ENCODE measurements around the gene LHB. TPM values are rescaled to one million over a fixed set of nuclear protein-coding genes. Genes with fewer than 3 reads are reported as not detected.

Gene LHB
- total and polyA plus RNA-seq, 2 of the 4 experiments (the other 2 are of a cell fraction) = not detected

GRCh38 chr19:48970139-48970766, 46.6 kb downstream of the LHB start:
- no peak overlapping the region for H2AK5ac ChIP-seq (ENCODE audit: low read depth, low read length)
- no peaks in the 10 kb centered on the region for H3K27me3 ChIP-seq (ENCODE audit: control insufficient read depth, insufficient read depth, low read length)
- H3K9ac ChIP-seq (ENCODE audit: low read depth, low read length) = no peak overlapping the region
- H3K4me1 ChIP-seq (ENCODE audit: control insufficient read depth, insufficient read depth, low read length) = no peaks in the 10 kb centered on the region; the same call in 1 of the 2 replicates
- no peak overlapping the region for H2BK15ac ChIP-seq (ENCODE audit: low read depth, low read length)
- H3K4ac ChIP-seq (ENCODE audit: low read depth, low read length) = no peak overlapping the region
- peaks cover 5% of the 10 kb centered on the region for H3K9me1 ChIP-seq (ENCODE audit: insufficient read depth, low read length)
- no TSS peak for BruUV-seq (replicated peaks)
- no peak overlapping the region for H4K5ac ChIP-seq (ENCODE audit: low read depth, low read length)
- dilution Hi-C loops (cut with HindIII; ENCODE audit: low sequenced_read_pairs, unreplicated experiment) (no loop called here), in situ Hi-C loops (cut with MboI; ENCODE audit: low sequenced_read_pairs) (loop anchor here (5.0 kb wide), 1 partner anchor 178 kb away; no protein-coding TSS in a partner anchor), intact Hi-C loops (cut with micrococcal nuclease) (loop anchor here (2.0 kb wide), 1 partner anchor 175 kb away; no protein-coding TSS in a partner anchor)
- no peak overlapping the region for H4K8ac ChIP-seq (ENCODE audit: low read depth in 2 of 2, low read length in 2 of 2)
- no peak overlapping the region for H3K4me2 ChIP-seq (ENCODE audit: low read depth, low read length)
- no peaks in the 10 kb centered on the region for H3K9me3 ChIP-seq (ENCODE audit: control insufficient read depth, insufficient read depth, low read length)
- no peak for ATAC-seq (ENCODE audit: low read depth)
- H2AK9ac ChIP-seq (replicated peaks; ENCODE audit: low read depth, low read length, poor library complexity) = no peak overlapping the region
- H3K27ac ChIP-seq (ENCODE audit: insufficient read depth, low read length) = no peak overlapping the region
- H4K91ac ChIP-seq (ENCODE audit: insufficient read depth, low read depth, low read length) = no peak overlapping the region
- H2BK120ac ChIP-seq (ENCODE audit: low read depth, low read length) = no peak overlapping the region
- H3K79me1 ChIP-seq (ENCODE audit: low read depth in 1 of 2, low read length in 2 of 2) = peaks cover 0 to 38% of the 10 kb centered on the region in 2 experiments; a peak in 3 of 4 replicates
- no peak overlapping the region for H3K18ac ChIP-seq (ENCODE audit: low read depth, low read length)
- DNase-seq = no peak
- no peak overlapping the region for H3K14ac ChIP-seq (replicated peaks; ENCODE audit: low read depth, low read length)
- WGBS, 2 experiments (ENCODE audit: extremely low coverage in 2 of 2, insufficient read length in 1 of 2) = 92% methylated on average over 14 of the region's 23 CpGs; no CpG with 5 or more reads in 1 of the 2 experiments
- H3K4me3 ChIP-seq (ENCODE audit: insufficient read depth, low read depth, low read length) = no peak overlapping the region
- no peak overlapping the region for H2AFZ ChIP-seq (replicated peaks; ENCODE audit: low read length, poor library complexity)
- H3K36me3 ChIP-seq (ENCODE audit: control insufficient read depth, insufficient read depth, low read length) = peaks cover 44% of the 10 kb centered on the region
- H3K56ac ChIP-seq (ENCODE audit: extremely low read depth, insufficient read depth, low read length) = no peak overlapping the region
- no peak overlapping the region for H2BK20ac ChIP-seq (ENCODE audit: low read depth, low read length)
- no peak for TF ChIP-seq CTCF (conservative IDR thresholded peaks at IDR 0.05; ENCODE audit: low read depth, low read length)
- no peak for TF ChIP-seq RAD21 (IDR thresholded peaks at IDR 0.05; ENCODE audit: low read length)
- no peak for TF ChIP-seq RFX5 (IDR thresholded peaks at IDR 0.05; ENCODE audit: low read depth, low read length)
- no peak for TF ChIP-seq MAZ (IDR thresholded peaks at IDR 0.05; ENCODE audit: borderline replicate concordance, low read depth, low read length)
- no peak for TF ChIP-seq USF2 (IDR thresholded peaks at IDR 0.05; ENCODE audit: low read depth, low read length)
- no peak for TF ChIP-seq ELK1 (IDR thresholded peaks at IDR 0.05; ENCODE audit: borderline replicate concordance, low read depth, low read length)
- no peak for TF ChIP-seq MAFK (IDR thresholded peaks at IDR 0.05; ENCODE audit: low read depth, low read length)
- no peak for TF ChIP-seq POLR2A (IDR thresholded peaks at IDR 0.05; ENCODE audit: low read depth, low read length)
- TF ChIP-seq SMC3 (IDR thresholded peaks at IDR 0.05; ENCODE audit: low read depth, low read length) = no peak
- CTCF ChIA-PET = interaction anchor here (0.6 to 1.2 kb wide), 12 partner anchors 10 to 325 kb away, joined by 3 to 8 read pairs (median 4); no protein-coding TSS in a partner anchor
- POLR2A ChIA-PET (ENCODE audit: unreplicated experiment) = no interaction called here
- peaks cover 44% of the 10 kb centered on the region for H4K20me1 ChIP-seq (ENCODE audit: insufficient read depth, low read length)
- H2BK5ac ChIP-seq (ENCODE audit: low read depth, low read length, poor library complexity, severe bottlenecking) = no peak overlapping the region
- no peak overlapping the region for H3K23ac ChIP-seq (ENCODE audit: low read depth, low read length)

Data from IMR-90 (cell line).